Vagina (tissue), 2 donors: ENCODE measurements around the gene SCAF4.

Experiments
- CTCF ChIP-seq, 3 experiments: fragments of 450-650 bp in 2 of 3; fragments of 200-600 bp in 1 of 3; sonication (generic) in 1 of 3; IDR thresholded peaks; one replicate each; pipeline ENCODE4 v1.5.1; 2017 to 2019; ENCODE audit warnings: antibody characterized with exemption in 3 of 3, mild to moderate bottlenecking in 2 of 3, moderate library complexity in 2 of 3
- POLR2A ChIP-seq, 2 donors: fragments of 450-650 bp; IDR thresholded peaks; one replicate each; pipeline ENCODE4 v1.6.1; 2017; ENCODE audit warnings: antibody characterized with exemption in 2 of 2, mild to moderate bottlenecking in 2 of 2, moderate library complexity in 2 of 2
- POLR2AphosphoS5 ChIP-seq, 2 donors: sonication (generic); formaldehyde crosslinking; IDR thresholded peaks; one replicate each; pipeline ENCODE4 v1.9.0; 2017; ENCODE audit warnings: antibody characterized with exemption in 2 of 2, mild to moderate bottlenecking in 2 of 2, low read depth in 1 of 2; ENCODE audit not compliant: insufficient read depth in 1 of 2

GRCh38 chr21:31656199-31657095 is 75.5 kb downstream of the SCAF4 start:
- TF ChIP-seq POLR2AphosphoS5 (IDR thresholded peaks at IDR 0.05; ENCODE audit: insufficient read depth in 1 of 2, low read depth in 1 of 2), result no peak
- no peak for TF ChIP-seq CTCF (IDR thresholded peaks at IDR 0.05)
- no peak for TF ChIP-seq POLR2A (IDR thresholded peaks at IDR 0.05)
